ENCODE measurements around the gene TMPRSS13. TPM values are rescaled to one million over a fixed set of nuclear protein-coding genes. Genes with fewer than 3 reads are reported as not detected.

Gene TMPRSS13
- total and polyA plus RNA-seq, 12 donors: 0.12 to 1.3 (median 0.56) TPM

DNA sequence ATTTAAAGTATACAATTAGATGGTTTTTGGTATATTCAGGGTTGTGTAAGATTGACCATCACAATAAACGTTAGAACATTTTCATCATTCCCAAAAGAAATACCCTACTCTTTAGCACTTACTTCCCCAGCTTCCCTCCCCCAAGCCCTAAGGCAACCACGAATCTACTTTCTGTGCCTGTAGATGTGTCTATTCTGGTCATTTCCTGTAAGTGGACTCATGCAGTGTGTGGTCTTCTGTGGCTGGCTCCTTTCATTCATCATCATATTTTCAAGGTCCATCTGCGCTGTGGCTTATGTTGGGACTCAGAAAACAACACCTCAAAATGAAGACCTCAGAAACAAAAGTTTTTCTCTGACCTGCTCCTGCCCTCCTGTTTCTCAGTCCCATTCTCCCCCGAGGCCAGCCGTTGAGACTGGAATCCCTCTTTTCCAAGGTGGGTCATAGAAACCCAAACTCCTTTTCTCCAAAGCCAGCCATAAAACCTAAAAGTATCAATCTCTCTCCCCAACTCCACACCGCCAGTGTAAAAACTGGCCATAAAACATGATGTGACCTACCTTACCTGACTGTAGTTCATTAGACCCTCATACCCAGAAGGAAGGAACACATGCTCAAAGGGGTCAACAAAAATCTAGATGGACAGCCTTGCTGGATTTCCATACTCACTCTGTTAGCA, 12.9 kb upstream of the TMPRSS13 start:
- H3K4me1 ChIP-seq (replicated peaks in 1 of 2): peaks cover 4 to 6% of the 10 kb centered on the region in 2 donors
- intact Hi-C loops (cut with DNase I): no loop called here
- peak in 1 of 7 donors; percentile 18 for DNase-seq
- no peaks in the 10 kb centered on the region for H3K9me3 ChIP-seq (replicated peaks in 1 of 3)
- 72 to 85% (median 74%) methylated on average over 6 of the region's 6 CpGs for WGBS, 4 donors
- no peak overlapping the region for H3K4me3 ChIP-seq
- H3K27ac ChIP-seq: no peak overlapping the region
- H3K36me3 ChIP-seq (replicated peaks in 1 of 2): no peaks in the 10 kb centered on the region
- TF ChIP-seq CTCF (IDR thresholded peaks at IDR 0.05): no peak
- TF ChIP-seq POLR2A (IDR thresholded peaks at IDR 0.05): no peak
- no peaks in the 10 kb centered on the region for H3K27me3 ChIP-seq

- intact Hi-C loops (cut with DNase I): no loop called here
- DNase-seq: peak in 1 of 7 donors; percentile 39
- H3K4me3 ChIP-seq: no peak overlapping the region
- no peaks in the 10 kb centered on the region for H3K36me3 ChIP-seq (replicated peaks in 1 of 2)
- H3K27ac ChIP-seq: no peak overlapping the region
- H3K4me1 ChIP-seq (replicated peaks in 1 of 2): peaks cover under 1 to 6% of the 10 kb centered on the region in 2 donors
- no peaks in the 10 kb centered on the region for H3K9me3 ChIP-seq (replicated peaks in 1 of 3)
- no peaks in the 10 kb centered on the region for H3K27me3 ChIP-seq
- WGBS, 4 donors: 78 to 84% (median 81%) methylated on average over 4 of the region's 4 CpGs
- no peak for TF ChIP-seq POLR2A (IDR thresholded peaks at IDR 0.05)
- no peak for TF ChIP-seq CTCF (IDR thresholded peaks at IDR 0.05)
Observed at GRCh38 chr11:117941163-117941707, 12.0 kb upstream of the TMPRSS13 start.

- Histone ChIP-seq H3K4me1 (replicated peaks in 1 of 2) (peaks cover 0 to 6% of the 10 kb centered on the region in 2 donors), H3K27me3 (no peaks in the 10 kb centered on the region), H3K9me3 (replicated peaks in 1 of 3) (no peaks in the 10 kb centered on the region), H3K4me3 (no peak overlapping the region), H3K27ac (no peak overlapping the region), H3K36me3 (replicated peaks in 1 of 2) (no peaks in the 10 kb centered on the region)
- intact Hi-C loops (cut with DNase I): no loop called here
- TF ChIP-seq POLR2A (IDR thresholded peaks at IDR 0.05) (no peak), CTCF (IDR thresholded peaks at IDR 0.05) (no peak)
- DNase-seq: peak in 1 of 7 donors; percentile 29
- WGBS, 4 donors: 95 to 99% (median 97%) methylated on average over 8 of the region's 8 CpGs
Observed at GRCh38 chr11:117940736-117941135, 11.5 kb upstream of the TMPRSS13 start.

- intact Hi-C loops (cut with DNase I): no loop called here
- H3K27ac ChIP-seq: no peak overlapping the region
- 44 to 52% (median 47%) methylated on average over 6 of the region's 6 CpGs for WGBS, 4 donors
- no peaks in the 10 kb centered on the region for H3K9me3 ChIP-seq (replicated peaks in 1 of 3)
- H3K27me3 ChIP-seq: no peaks in the 10 kb centered on the region
- no peak for DNase-seq
- peaks cover 0 to 6% of the 10 kb centered on the region in 2 donors for H3K4me1 ChIP-seq (replicated peaks in 1 of 2)
- no peaks in the 10 kb centered on the region for H3K36me3 ChIP-seq (replicated peaks in 1 of 2)
- TF ChIP-seq POLR2A (IDR thresholded peaks at IDR 0.05): no peak
- no peak for TF ChIP-seq CTCF (IDR thresholded peaks at IDR 0.05)
- H3K4me3 ChIP-seq: no peak overlapping the region
Observed at GRCh38 chr11:117936973-117937372, 7.8 kb upstream of the TMPRSS13 start.
